Activated naive CD8-positive, alpha-beta T cell (primary cell): ENCODE data around the gene SMYD1.
"Not testable (repeated sequence)": the region's sequence is repeated elsewhere in the genome, so short reads cannot be mapped to it uniquely, and the experiment has no call there.

ENCODE experiments used
- H3K27ac Mint-ChIP-seq: one replicate; pipeline ENCODE4 v1.8.0; 2021; ENCODE audit warnings: mixed read lengths
- H3K27me3 Mint-ChIP-seq: one replicate; pipeline ENCODE4 v1.8.0; 2021; ENCODE audit warnings: mixed read lengths
- H3K36me3 Mint-ChIP-seq: one replicate; pipeline ENCODE4 v1.8.0; 2021; ENCODE audit warnings: mixed read lengths
- H3K4me1 Mint-ChIP-seq: one replicate; pipeline ENCODE4 v1.8.0; 2021; ENCODE audit warnings: low read depth, mixed read lengths
- H3K4me3 Mint-ChIP-seq: one replicate; pipeline ENCODE4 v1.8.0; 2021; ENCODE audit warnings: mild to moderate bottlenecking, mixed read lengths
- H3K9me3 Mint-ChIP-seq: one replicate; pipeline ENCODE4 v1.8.0; 2021; ENCODE audit warnings: low read depth, mixed read lengths

The SMYD1 gene

DNA sequence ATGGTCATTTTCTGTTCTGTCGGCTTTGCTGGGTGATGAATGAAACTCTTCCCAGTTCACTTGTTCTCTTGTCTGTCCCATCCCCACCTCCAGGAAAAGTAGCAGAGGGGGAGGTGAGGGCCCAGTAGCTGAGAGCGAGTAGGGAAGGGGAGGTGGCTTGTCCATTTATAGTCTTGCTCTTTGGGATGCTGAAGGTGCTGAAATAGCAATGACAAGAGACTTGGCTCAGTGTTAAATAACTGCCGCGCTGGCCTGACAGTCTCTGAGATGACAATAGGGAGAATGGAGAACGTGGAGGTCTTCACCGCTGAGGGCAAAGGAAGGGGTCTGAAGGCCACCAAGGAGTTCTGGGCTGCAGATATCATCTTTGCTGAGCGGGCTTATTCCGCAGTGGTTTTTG is at the start of gene SMYD1:
Gene SMYD1 (plus strand): TSS at position 228 of the 400 bp plus-strand sequence. CDS start 40 bp downstream, at position 268.
- no peaks in the 10 kb centered on the region for H3K36me3 Mint-ChIP-seq
- no peaks in the 10 kb centered on the region for H3K27me3 Mint-ChIP-seq
- no peak within 1 kb of the TSS for H3K27ac Mint-ChIP-seq
- no peak within 1 kb of the TSS for H3K4me3 Mint-ChIP-seq
- no peaks in the 10 kb centered on the region for H3K4me1 Mint-ChIP-seq
- H3K9me3 Mint-ChIP-seq = no peaks in the 10 kb centered on the region

DNA sequence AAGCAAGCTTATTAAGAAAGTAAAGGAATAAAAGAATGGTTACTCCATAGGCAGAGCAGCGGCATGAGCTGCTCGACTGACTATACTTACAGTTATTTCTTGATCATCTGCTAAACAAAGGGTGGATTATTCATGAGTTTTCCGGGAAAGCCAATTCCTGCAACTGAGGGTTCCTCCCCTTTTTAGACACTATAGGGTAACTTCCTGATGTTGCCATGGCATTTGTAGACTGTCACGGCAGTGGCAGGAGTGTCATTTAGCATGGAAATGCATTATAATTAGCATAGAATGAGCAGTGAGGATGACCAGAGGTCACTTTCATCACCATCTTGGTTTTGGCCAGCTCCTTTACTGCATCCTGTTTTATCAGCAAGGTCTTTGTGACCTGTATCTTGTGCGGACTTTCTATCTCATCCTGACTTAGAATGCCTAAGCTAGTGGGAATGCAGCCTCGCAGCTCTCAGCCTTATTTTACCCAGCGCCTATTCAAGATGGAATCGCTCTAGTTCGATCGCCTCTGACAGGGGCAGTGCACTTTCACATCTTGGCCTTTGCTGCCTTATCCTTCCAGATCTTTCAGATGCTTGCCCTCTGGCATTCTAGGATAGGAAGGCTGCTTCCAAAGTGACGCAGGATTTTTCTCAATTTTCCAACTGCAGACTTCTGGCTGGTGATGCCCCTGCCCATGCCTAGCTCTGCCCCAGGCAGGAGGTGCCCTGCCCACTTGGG is 49.4 kb upstream of the SMYD1 start:
- Mint-ChIP-seq H3K4me3 (peak overlapping the region; percentile 99), H3K4me1 (peaks cover 19% of the 10 kb centered on the region)
- H3K27ac Mint-ChIP-seq, H3K36me3 Mint-ChIP-seq, H3K9me3 Mint-ChIP-seq, H3K27me3 Mint-ChIP-seq: not testable (repeated sequence)

DNA sequence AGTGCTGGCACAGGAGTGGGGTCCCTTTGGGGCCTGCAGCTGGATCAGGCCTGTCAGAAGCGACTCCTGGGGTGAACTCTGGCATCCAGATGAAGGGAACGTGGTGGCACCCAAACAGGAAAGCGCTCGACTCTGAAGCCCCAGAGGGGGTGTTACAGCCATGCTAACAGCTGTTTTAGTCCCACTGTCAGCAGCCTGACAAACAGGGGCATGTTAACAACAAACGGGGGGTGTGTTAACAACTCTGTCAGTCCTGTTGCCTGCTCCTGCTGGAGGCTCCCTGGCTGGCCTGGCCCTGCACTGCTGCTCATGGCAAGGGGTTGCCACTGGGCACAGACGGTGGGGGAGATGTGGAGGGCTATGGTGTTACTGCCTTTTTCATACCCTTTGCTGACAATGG is 48.7 kb upstream of the SMYD1 start:
- Mint-ChIP-seq H3K27me3 (no peaks in the 10 kb centered on the region), H3K9me3 (no peaks in the 10 kb centered on the region), H3K27ac (no peak overlapping the region), H3K4me1 (peaks cover 19% of the 10 kb centered on the region), H3K4me3 (no peak overlapping the region), H3K36me3 (peaks cover 3% of the 10 kb centered on the region)

DNA sequence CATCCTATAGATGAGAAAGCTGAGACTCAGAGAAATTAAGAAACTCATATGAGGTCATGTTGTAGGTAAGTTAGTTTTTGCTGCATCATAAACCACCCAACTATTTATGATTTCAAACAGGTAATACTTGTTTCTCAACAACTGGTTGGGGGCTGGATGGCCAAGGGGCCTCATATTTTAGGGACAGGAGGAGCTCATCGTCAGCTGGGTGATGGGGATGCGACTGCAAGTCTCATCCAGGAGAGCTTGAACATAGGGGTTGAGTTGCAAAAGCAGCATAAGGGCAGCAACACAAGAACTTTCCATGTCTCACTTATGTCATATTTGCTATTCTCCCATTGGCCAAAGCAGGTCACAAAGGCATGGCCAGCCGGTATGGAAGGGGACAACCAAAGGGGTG is 47.6 kb upstream of the SMYD1 start:
- H3K9me3 Mint-ChIP-seq = no peaks in the 10 kb centered on the region
- no peak overlapping the region for H3K27ac Mint-ChIP-seq
- H3K4me1 Mint-ChIP-seq = peaks cover 15% of the 10 kb centered on the region
- peaks cover 3% of the 10 kb centered on the region for H3K36me3 Mint-ChIP-seq
- no peaks in the 10 kb centered on the region for H3K27me3 Mint-ChIP-seq
- H3K4me3 Mint-ChIP-seq = no peak overlapping the region

DNA sequence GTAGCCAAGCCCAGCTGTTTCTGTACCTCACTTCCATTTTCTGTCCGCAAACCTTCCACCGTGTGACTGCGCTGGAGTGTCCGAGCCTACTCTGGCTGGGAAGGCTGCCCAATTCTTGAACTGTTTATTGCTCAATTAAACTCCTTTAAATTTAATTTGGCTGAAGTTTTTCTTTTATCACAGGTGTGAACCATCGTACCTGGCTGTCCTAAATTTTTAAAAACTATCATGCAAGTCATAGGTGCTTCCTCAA is 45.0 kb upstream of the SMYD1 start:
- Mint-ChIP-seq H3K27me3 (no peaks in the 10 kb centered on the region), H3K4me1 (peaks cover 4% of the 10 kb centered on the region), H3K36me3 (peaks cover 6% of the 10 kb centered on the region), H3K4me3 (no peak overlapping the region), H3K9me3 (no peaks in the 10 kb centered on the region), H3K27ac (no peak overlapping the region)

DNA sequence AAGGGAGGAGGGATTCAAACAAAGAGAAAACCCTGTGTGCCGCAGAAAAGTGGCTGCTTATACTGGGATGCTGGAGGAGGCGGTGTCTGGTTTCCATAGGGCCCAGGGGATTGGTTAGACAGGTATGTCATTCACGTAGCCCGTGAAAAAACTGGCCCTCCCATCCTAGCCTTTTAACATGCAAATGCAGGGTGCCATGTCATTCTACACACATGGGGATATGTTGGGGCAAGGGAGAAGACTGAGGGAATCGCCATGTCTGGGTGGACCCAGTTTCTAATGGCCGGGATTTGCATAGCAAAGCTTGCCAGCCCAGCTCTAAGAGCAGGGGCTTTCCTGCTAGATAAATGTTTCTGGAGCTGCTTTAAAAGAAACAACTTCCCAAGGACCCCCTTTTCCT is 43.1 kb upstream of the SMYD1 start:
- Mint-ChIP-seq H3K4me3 (no peak overlapping the region), H3K9me3 (no peaks in the 10 kb centered on the region), H3K36me3 (peaks cover 15% of the 10 kb centered on the region), H3K4me1 (peaks cover 11% of the 10 kb centered on the region), H3K27ac (no peak overlapping the region), H3K27me3 (no peaks in the 10 kb centered on the region)

DNA sequence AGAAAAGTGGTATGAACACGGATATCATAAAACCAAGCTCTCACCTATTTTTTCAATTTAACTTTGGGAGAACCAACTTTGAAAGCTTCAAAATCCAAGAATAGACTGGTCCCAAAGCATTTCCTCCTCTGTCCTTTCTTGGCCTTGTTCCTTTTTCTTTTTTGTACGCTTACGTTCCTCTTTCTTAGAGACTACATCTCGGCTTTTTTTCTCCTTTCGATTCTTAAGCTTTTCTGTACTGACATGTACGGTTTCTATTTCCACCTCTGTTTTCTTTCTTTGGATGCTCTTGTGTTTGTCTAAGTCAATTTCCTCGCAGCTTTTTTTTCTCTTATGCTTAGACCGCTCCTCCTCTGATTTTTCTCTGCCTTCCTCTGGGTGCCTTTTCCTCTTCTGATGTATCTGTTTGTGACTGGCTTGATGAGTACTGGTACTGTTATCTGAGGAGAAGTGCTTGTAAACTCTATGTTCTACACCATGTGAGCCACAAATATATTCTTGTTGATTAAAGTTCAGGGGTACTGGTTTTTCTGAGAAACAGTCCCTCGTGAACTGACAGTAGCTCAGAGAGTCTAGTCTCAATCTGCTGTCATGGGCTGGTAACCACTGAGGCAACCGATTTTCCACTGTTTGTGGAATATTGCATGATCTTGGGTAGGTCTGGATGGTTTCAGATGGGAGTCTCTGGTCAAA is 39.8 kb upstream of the SMYD1 start:
- H3K27ac Mint-ChIP-seq = peak overlapping the region; percentile 84
- H3K9me3 Mint-ChIP-seq = no peaks in the 10 kb centered on the region
- no peaks in the 10 kb centered on the region for H3K27me3 Mint-ChIP-seq
- peak overlapping the region; percentile 51 for H3K4me3 Mint-ChIP-seq
- H3K36me3 Mint-ChIP-seq = peaks cover 18% of the 10 kb centered on the region
- peaks cover 13% of the 10 kb centered on the region for H3K4me1 Mint-ChIP-seq

DNA sequence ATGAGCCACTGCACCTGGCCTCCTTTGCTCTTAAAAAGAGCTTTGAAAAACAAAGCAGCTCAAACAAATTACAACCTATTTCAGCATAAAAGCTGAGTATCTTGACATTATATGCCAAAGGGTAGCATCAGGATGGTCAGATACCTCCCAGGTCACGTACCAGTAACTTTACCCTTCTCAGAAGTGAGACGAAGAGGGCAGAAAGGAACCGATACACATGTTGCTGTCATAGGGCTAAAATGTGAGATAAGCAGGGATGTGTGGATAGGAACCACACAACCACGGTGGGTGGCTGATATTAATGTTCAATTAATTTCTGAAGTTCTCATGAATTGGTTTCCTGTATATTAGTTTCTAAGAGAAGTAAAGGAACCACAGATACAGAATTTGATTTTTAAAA is 38.7 kb upstream of the SMYD1 start:
- no peaks in the 10 kb centered on the region for H3K9me3 Mint-ChIP-seq
- no peak overlapping the region for H3K27ac Mint-ChIP-seq
- H3K36me3 Mint-ChIP-seq = peaks cover 19% of the 10 kb centered on the region
- H3K4me3 Mint-ChIP-seq = no peak overlapping the region
- H3K27me3 Mint-ChIP-seq = no peaks in the 10 kb centered on the region
- H3K4me1 Mint-ChIP-seq = peaks cover 16% of the 10 kb centered on the region

DNA sequence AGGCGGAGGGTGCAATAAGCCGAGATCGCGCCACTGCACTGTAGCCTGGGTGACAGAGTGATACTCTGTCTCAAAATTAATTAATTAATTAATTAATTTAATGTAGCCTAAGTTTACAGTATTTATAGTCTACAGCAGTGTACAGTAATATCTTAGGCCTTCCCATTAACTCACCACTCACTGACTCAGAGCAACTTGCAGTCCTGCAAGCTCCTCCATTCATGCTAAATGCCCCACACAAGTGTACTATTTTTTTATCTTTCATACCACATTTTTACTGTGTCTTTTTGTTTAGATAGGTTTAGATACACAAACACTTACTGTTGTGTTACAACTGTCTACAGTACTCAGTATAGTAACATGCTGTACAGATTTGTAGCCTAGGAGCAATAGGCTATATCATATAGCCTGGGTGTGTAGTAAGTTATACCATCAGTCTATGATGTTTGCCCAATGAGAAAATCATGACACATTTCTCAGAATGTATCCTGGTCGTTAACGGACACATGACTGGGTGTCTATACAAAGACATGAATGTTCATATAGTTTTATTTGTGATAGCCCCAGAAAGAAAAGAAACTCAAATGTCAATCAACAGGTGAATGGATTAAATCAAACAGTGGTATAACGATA is 35.4 kb upstream of the SMYD1 start:
- H3K4me3 Mint-ChIP-seq = no peak overlapping the region
- no peaks in the 10 kb centered on the region for H3K27me3 Mint-ChIP-seq
- peaks cover 5% of the 10 kb centered on the region for H3K9me3 Mint-ChIP-seq
- peaks cover 33% of the 10 kb centered on the region for H3K4me1 Mint-ChIP-seq
- H3K27ac Mint-ChIP-seq = no peak overlapping the region
- H3K36me3 Mint-ChIP-seq = peaks cover 29% of the 10 kb centered on the region

DNA sequence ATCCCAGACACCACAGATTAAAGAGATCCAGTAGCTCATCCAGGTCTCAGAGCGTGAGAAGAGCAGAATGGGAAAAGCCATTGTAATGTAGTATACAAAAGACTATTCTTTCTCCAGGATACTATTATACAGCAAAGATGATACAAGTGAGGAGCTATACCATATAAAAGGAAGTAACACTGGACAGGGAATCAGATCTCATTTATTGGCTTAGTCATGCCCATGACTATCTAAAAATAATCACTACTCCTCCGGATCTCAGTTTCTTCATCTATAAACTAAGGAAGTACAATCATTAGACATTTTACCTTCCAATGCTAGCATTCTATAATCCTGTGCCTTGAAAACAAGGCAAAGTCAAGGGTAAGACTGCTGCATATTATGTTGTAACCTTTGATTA is 31.4 kb upstream of the SMYD1 start:
- Mint-ChIP-seq H3K27me3 (no peaks in the 10 kb centered on the region), H3K4me1 (peaks cover 53% of the 10 kb centered on the region), H3K27ac (peak overlapping the region; percentile 64), H3K4me3 (no peak overlapping the region), H3K9me3 (peaks cover 5% of the 10 kb centered on the region), H3K36me3 (peaks cover 28% of the 10 kb centered on the region)

DNA sequence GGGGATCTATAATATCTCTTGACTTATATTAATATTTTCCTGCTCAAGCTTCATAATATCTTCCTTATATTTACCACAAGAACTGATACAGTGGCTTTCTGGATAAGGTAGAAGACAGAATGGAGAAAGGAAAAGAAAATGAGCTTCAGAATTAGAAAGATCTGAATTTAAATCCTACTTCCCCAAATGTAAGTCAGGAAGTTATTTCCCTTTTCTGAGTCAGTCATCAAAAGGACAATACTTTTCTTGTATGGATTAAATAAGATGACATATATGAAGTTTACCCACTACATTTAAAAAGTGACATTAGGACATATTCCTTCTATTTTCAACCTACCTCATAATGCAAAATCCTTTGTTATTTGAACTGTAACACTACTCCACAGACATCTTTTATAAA is 31.0 kb upstream of the SMYD1 start:
- Mint-ChIP-seq H3K27me3 (no peaks in the 10 kb centered on the region), H3K4me3 (no peak overlapping the region), H3K4me1 (peaks cover 57% of the 10 kb centered on the region), H3K9me3 (peaks cover 5% of the 10 kb centered on the region), H3K27ac (peak overlapping the region; percentile 70), H3K36me3 (peaks cover 28% of the 10 kb centered on the region)

DNA sequence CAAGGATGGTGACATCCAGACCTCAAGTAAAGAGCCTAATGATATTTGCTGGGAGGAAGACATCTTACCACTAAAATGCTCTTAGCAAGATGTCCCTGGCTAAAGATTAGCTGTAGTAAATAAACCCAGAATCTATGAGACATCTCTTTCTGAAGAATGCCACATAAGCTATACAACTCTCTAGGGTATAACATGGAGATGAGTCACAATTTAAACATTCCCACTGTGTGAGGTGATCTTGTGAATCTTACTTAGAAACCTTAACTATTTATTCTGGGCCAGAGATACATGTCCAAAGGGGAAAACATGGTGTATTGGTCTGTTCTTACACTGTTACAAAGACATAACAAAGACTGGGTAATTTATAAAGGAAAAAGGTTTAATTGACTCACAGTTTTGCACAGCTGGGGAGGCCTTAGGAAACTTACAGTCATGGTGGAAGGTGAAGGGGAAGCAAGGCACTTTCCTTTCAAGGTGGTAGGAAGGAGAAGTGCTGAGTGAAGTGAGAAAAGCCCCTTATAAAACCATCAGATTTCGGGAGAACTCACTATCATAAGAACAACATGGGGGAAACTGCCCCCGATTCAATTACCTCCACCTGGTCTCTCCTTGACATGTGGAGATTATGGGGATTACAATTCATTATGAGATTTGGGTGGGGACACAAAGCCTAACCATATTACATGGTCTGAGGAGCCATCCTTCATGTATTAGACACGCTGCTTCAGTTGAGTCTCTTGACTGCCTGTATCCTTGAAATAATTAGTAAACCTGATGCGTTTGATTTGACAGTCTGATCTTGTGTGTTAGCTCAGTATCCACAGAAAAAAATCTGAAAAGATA is 29.1 kb upstream of the SMYD1 start:
- peaks cover 5% of the 10 kb centered on the region for H3K9me3 Mint-ChIP-seq

DNA sequence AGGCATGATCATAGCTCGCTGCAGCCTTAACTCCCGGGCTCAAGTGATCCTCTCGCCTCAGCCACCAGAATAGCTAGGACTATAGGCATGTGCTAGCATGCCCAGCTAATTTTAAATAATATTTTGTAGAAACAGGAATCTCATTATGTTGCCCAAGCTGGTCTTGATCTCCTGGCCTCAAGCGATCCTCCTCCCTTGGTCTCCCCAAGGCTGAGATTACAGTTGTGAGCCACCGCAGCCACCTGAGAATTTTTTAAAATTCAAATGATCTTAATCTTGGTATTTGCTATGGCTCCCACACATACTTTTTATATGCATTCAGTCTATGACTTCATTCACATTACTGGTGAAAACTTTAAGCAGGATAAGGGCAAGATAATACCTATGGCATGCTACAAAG is 25.1 kb upstream of the SMYD1 start:
- Mint-ChIP-seq H3K4me1 (peaks cover 69% of the 10 kb centered on the region), H3K27ac (no peak overlapping the region), H3K27me3 (no peaks in the 10 kb centered on the region), H3K9me3 (no peaks in the 10 kb centered on the region), H3K4me3 (no peak overlapping the region), H3K36me3 (peaks cover 12% of the 10 kb centered on the region)

More for the DNA sequence above, 29.1 kb upstream of the SMYD1 start:
- peaks cover 70% of the 10 kb centered on the region for H3K4me1 Mint-ChIP-seq
- peak overlapping the region; percentile 88 for H3K27ac Mint-ChIP-seq
- peaks cover 26% of the 10 kb centered on the region for H3K36me3 Mint-ChIP-seq
- H3K4me3 Mint-ChIP-seq = peak overlapping the region; percentile 17
- no peaks in the 10 kb centered on the region for H3K27me3 Mint-ChIP-seq

DNA sequence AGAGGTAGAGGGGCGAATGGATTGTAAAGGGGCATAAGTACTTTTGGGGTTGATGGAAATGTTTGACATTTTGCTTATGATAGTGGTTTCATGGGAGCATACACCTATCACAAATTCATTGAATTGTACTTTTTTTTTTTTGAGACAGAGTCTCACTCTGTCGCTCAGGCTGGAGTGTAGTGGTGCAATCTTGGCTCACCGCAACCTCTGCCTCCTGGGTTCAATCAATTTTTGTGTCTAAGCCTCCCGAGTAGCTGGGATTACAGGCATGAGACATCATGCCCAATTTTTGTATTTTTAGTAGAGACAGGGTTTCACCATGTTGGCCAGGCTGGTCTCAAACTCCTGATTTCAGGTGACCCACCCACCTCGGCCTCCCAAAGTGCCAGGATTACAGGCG is 22.1 kb upstream of the SMYD1 start:
- Mint-ChIP-seq H3K4me1 (peaks cover 59% of the 10 kb centered on the region), H3K27ac (peak overlapping the region; percentile 52)
- H3K4me3 Mint-ChIP-seq, H3K27me3 Mint-ChIP-seq, H3K36me3 Mint-ChIP-seq, H3K9me3 Mint-ChIP-seq: not testable (repeated sequence)

DNA sequence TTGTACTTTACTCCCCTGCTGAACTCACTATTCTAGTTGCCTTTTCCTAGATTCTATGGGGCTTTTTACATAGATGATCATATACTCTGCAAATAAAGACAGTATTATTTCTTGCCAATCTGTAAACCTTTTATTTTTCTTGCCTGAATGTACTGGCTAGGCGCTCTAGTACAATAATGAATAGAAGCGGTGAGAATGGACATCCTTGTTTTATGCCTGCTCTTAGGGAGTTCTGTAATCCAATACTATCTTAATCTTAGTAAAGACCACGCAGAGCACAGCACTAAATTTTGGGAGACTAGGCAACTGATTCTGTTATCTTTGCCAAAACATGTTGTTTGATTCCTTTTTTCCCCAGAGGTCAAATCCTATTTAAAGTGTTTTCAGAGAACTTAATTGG is 19.1 kb upstream of the SMYD1 start:
- H3K4me1 Mint-ChIP-seq = peaks cover 60% of the 10 kb centered on the region
- H3K9me3 Mint-ChIP-seq = no peaks in the 10 kb centered on the region
- no peaks in the 10 kb centered on the region for H3K27me3 Mint-ChIP-seq
- H3K27ac Mint-ChIP-seq = peak overlapping the region; percentile 1
- peaks cover 9% of the 10 kb centered on the region for H3K36me3 Mint-ChIP-seq
- H3K4me3 Mint-ChIP-seq = no peak overlapping the region
